Stimulated activated naive CD4-positive, alpha-beta T cell treated with Interleukin-2 at 50 U/mL for 16 hours (primary cell): ENCODE data around the gene CEP162.
"Not testable (repeated sequence)": the region's sequence is repeated elsewhere in the genome, so short reads cannot be mapped to it uniquely, and the experiment has no call there.

Experiments
- DNase-seq: peaks from one replicate; lab custom pipeline; 2025; lab: John Stamatoyannopoulos, UW

Gene CEP162

GRCh38 chr6:84227434-84228197 is at the start of gene CEP162:
Gene CEP162 (minus strand): TSS chr6:84227643. CDS start chr6:84226393, 1,250 bp downstream.
- peak; percentile 85 for DNase-seq

- DNase-seq: no peak
These were observed 47.4 kb upstream of the CEP162 start for GRCh38 chr6:84274856-84275255.

DNA sequence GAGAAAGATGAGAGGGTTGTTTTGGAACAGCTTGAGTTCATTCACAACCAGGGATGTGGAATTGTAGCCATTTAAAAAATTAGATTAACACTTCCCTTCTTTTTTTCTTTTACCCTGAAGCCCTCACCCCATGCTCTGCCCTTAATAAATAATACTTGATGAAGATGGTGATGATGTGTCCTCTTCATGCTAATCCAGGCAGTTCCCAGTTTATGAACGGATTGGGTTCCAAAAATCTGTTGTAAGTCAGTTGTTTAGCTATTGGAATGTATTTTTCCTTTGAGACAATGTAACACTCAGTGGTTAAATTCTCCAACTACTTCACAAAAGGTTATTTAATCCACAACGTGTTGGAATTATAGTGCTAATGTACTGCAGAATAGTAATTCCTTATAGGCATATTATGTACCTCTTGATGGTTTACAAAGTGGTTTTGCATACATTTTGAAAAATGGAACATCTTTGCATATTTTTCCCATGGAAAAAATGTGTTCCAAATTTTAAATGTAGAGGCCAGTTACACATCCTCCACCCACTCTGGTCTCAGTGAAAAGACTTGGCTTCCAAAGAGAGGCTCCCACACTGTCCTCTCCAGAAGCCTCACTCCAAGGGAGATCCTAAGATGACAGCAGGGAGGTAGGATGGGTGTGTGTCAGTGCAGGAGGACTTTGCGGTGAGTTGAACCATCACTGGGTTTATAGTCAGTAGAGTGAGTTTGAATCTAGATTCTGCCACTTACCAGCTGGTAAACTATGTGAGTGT is 45.8 kb upstream of the CEP162 start:
- no peak for DNase-seq

GRCh38 chr6:84272298-84272697 is 44.9 kb upstream of the CEP162 start:
- no peak for DNase-seq

GRCh38 chr6:84271061-84271716 is 43.7 kb upstream of the CEP162 start:
- no peak for DNase-seq

DNA sequence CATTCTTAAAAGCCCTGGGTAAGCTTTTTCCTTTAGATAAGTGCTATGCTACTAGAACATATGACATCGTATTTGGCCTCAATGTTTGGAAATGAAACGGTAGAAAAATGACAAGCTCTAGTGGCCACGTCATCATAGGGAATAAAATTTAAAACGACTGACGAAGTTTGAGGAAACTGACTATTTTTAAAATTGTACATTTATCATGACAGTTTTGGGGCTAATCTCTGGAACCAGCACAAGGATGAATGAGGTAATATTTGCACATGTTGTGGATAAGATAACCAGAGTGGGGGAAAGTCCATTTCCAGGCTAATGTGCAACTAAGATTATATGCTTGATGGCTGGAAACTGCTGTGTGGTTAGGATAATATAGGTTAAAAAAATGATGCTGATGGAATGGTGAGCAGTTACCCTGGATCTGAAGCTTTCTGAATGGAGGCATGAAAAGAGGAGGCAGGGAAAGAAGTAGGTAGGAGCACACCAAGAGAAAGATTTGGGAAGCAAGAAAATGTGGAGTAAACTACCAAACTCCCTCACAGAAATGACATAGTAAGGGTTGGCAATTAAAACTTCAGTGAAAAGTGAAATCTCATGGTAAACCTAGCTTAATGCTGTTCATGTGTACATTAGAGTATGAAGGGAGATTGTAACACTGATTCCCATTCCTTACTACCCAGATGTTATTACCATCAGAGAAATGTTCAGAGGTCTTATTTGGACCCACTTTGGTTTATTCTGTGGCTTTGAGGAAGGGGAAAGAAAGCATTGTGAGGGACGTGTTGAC is 42.7 kb upstream of the CEP162 start:
- no peak for DNase-seq

DNA sequence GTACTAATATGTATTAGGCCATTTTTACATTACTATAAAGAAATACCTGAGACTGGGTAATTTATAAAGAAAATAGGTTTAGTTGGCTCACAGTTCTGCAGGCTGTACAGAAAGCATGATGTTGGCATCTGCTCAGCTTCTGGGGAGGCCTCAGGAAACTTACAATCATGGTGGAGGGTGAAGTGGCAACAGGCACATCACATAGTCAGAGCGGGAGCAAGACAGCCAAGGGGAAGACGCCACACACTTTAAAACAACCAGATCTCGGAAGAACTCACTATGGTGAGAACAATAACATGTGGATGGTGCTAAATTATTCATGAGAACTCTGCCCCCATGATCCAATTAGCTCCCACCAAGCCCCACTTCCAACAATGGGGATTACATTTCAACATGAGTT is 41.3 kb upstream of the CEP162 start:
- DNase-seq: no peak

GRCh38 chr6:84263557-84263956 is 36.1 kb upstream of the CEP162 start:
- DNase-seq: no peak

GRCh38 chr6:84260926-84261325 is 33.5 kb upstream of the CEP162 start:
- no peak for DNase-seq

DNA sequence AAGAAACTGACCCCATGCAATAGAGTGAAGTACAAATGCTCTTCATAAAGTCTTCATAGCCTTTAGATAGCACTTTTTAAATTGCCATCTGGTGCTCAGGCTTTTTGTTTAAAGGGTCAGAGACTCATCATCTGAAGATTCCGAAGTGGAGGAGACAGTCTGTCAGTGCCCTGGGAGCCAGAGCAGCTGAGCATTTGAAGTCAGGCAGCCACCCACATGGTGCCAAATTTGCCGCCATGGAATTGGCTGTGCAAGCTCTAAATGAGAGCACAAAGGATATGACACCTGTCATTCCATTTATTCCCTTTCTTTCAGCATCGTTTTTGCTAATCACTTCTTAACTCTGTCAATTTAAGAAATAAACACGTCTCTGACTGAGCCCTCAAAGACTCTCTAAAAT is 32.8 kb upstream of the CEP162 start:
- DNase-seq: no peak

- no peak for DNase-seq
These were observed 31.4 kb upstream of the CEP162 start for GRCh38 chr6:84258866-84259265.

DNA sequence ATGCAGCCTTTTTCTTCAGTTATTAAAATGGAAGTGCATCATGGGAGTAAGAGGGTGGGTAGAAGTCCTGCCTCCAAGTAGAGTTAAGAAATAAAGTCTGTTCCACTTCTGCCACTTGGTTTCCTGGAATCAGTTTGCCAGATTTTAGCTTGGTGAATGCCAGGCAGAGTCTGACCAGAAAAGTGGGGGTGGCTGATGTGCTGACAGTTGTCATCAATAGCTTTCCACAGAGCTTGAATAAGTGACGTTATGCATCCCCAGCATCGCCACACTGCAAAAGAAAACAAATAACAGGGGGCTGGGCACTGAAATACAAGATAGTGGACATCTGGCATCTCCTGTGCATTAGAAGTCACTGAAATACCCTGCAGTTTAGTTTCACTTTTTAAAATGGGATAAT is 30.8 kb upstream of the CEP162 start:
- DNase-seq: no peak

- DNase-seq: no peak
These were observed 28.2 kb upstream of the CEP162 start for GRCh38 chr6:84255641-84256040.

DNA sequence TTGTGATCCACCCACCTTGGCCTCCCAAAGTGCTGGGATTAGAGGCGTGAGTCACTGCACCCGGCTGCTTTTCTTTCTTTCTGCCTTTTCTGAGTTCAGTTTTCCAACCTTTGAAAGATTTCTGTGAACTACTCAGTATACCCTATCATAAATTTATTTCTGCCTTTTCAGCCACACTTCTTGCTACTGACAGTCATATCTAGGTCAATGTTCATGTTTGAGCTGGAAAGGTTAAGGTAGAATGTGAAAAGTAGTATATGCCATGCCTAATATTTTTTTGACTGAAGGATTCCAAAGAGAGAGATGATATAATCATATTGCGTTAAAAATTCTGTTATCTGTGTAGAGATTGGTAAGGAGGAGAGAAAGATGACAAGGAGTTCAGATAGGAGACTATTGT is 25.9 kb upstream of the CEP162 start:
- no peak for DNase-seq

- DNase-seq: no peak
These were observed 24.6 kb upstream of the CEP162 start for GRCh38 chr6:84251891-84252539.

DNA sequence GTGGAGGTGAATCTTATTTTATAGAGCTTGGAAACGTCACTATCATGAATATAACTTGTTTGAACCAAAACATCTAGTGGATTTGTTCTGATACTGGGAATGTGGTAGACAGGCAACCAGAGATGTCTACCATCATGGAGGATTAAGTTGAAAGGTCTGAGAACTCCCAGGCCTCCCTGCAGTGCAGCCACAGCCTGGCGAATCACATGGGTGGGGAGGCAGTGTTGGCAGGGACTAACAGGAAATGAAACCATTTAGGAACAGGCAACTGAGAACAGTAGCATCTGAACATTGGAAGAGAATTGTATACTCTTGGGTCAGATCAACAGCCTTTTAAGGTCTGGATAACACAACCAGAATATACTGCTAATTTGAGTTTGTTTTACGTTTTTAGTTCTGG is 22.3 kb upstream of the CEP162 start:
- DNase-seq: no peak

- DNase-seq: not testable (repeated sequence)
These were observed 17.1 kb upstream of the CEP162 start for GRCh38 chr6:84244416-84245081.

GRCh38 chr6:84243240-84243639 is 15.8 kb upstream of the CEP162 start:
- DNase-seq: no peak

GRCh38 chr6:84242265-84242664 is 14.8 kb upstream of the CEP162 start:
- DNase-seq: no peak

DNA sequence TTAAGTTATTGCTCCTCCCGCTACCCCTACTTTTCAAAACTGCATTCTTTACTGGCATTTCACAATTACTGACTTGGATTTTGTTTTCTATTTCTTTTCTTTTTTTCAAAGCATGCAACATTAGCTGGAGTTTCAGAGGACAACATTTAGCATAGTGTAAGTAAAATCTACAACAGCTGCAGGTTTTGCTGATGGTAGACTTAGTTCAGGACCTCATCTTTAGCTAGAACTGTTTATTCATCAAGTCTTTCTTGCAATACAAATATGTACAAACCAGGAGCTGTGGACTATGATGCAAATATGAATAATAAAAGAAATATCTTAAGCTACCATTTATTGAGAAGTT is 728 bp upstream of the CEP162 start:
- no peak for DNase-seq

- no peak for DNase-seq
These were observed 404 bp downstream of the CEP162 start for GRCh38 chr6:84227044-84227433.
